CD4-positive, alpha-beta T cell treated with Interleukin-2 at 100 ng/mL for 4 hours (primary cell): Measurements from ENCODE around the gene AQP12A.
"Not testable (repeated sequence)": the region's sequence is repeated elsewhere in the genome, so short reads cannot be mapped to it uniquely, and the experiment has no call there.

ENCODE experiments used
- DNase-seq: peaks from one replicate; pipeline ENCODE4 v3.0.0-alpha.2; 2020; ENCODE audit warnings: low spot score

AQP12A gene, protein sequence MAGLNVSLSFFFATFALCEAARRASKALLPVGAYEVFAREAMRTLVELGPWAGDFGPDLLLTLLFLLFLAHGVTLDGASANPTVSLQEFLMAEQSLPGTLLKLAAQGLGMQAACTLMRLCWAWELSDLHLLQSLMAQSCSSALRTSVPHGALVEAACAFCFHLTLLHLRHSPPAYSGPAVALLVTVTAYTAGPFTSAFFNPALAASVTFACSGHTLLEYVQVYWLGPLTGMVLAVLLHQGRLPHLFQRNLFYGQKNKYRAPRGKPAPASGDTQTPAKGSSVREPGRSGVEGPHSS

DNA sequence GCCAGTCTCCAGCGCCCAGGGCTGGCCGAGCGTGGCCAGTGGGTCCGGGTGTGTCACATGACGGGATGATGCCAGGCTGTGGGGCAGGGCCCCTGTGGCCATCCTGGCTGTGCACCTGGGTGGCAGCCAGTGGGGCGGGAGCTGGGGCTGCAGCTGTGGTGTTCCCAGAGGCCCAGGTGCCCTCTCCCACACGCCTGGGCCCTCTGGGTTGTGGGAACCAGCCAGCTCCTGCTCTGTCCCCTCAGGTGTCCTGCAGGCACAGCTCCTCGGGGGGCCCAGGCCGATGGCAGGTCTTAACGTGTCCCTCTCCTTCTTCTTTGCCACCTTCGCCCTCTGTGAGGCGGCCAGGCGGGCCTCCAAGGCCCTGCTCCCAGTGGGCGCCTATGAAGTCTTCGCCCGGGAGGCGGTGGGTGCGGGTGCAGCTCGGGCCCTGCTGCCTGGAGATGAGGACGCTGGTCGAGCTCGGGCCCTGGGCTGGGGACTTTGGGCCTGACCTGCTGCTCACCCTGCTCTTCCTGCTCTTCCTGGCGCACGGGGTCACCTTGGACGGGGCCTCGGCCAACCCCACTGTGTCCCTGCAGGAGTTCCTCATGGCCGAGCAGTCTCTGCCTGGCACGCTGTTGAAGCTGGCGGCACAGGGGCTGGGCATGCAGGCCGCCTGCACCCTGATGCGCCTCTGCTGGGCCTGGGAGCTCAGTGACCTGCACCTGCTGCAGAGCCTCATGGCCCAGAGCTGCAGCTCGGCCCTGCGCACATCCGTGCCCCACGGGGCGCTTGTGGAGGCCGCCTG lies at the start of gene AQP12A:
Gene AQP12A, plus strand, starts transcription at position 236 of the 790 bp plus-strand sequence. Its CDS starts 48 bp downstream, at position 284.
- not testable (repeated sequence) for DNase-seq

DNA sequence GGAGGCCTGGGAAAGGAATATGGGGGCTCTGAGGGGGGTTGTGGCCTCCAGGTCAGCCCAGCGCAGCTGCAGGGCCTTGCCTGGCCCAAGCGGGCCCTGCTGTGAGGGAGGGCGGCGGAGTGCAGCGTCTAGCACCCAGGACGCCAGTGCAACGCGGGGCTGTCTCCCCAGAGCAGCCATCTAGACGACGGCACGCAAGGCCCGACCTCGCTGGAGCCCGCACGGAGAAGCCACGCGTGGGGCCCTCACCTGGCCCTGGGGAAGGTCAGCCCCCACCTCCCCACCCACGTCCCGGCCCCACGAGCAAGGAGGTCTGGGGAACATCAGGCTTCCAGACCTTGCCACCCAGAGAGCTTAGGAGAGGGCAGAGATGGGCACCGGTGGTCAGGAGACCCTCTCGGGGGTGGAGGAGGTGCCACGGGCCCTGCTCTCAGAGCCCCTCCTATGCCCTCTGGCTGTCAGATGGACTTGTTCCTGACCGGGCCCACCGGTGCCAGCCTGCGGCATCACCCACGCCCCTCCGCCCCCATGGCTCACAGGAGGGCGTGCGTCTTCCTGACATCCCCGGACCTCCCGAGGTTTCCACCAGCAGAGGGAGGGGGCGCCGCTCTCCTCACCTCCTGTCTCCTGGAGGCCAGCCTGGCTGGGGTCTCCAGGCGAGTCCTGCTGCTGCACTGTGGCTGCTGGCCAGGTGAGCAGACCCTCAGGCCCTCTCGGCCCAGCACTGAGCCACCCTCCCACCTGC lies 49.4 kb upstream of the AQP12A start:
- DNase-seq: no peak

GRCh38 chr2:240642806-240643092 lies 48.9 kb upstream of the AQP12A start:
- no peak for DNase-seq

DNA sequence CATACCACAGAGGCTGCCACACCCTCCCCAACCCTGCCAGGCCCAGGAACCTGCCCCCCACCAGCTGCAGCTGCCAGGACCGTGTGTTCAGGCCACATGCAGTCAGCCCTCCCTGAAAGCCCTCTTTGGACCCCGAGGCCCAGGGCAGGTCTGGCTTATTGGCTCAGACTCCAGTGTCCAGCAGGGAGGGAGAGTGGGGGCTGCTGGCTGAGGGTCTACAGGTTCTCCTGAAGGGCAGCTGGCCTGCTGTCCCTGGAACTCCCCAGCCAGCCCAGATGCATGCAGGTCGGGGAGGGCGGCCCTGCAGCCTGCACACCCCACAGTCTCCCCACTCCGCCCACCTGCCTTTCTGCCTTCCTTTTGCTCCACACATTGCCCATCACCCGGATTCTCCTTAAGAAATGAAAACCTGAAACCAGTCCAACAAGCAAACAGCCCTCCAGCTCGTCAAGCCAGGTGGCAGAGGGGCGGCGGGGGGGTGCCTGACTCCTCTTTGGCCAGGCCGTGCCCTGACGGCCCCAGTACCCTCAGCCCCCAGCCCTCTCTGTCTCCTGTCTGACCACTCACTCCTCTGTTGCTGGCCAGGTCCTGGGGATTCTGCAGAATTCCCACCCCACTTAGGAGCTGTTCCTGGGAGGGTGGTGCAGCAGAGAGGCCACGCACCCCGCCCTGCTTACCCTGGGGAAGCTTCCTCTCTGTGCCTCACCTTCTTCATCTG lies 48.4 kb upstream of the AQP12A start:
- no peak for DNase-seq

- DNase-seq: no peak
These were observed 47.9 kb upstream of the AQP12A start for GRCh38 chr2:240643811-240644150.

DNA sequence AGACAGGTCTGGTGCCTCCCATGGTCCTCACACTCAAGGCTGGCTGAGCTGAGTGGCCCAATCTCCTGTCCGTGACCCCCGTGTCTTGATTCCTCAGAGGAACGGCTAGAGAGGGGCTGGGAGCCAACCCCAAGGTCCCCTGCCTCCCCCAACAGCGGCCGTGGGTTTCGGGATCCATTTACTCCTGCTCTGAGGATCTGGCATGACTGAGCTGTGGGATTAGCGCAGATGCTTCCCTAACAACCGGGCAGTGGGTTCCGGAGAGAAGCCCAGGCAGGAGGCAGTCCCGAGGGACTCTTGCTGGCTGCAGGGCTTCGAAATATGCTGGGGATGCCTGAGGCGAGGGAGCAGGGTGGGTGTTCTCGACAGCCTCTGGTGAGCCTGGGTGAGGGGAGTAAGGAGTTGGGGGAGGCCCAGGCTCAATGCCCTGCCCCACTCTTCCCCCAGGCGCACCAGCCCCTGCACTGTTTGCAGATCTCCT lies 47.5 kb upstream of the AQP12A start:
- DNase-seq: no peak

GRCh38 chr2:240644859-240645301 lies 46.8 kb upstream of the AQP12A start:
- no peak for DNase-seq

DNA sequence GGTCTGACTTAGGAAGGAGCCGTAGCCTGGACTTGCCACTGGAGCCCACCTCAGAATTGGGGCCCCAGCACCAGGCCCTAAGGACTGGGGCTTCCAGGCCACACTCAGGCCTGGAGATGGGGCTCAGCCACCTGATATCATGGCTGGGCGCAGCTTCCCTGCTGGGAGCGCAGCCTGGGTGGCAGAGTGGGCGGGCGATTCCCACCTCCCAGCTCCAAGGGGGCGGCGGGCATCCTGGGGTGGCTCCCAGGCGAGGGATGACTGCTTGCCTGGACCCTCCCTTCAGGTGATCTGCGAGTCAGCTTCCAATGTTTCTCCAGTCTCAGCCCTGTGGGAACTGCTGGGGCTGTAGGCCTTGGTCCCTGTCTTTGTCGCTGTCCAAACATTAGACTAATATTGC lies 46.3 kb upstream of the AQP12A start:
- DNase-seq: no peak

- no peak for DNase-seq
These were observed 45.9 kb upstream of the AQP12A start for GRCh38 chr2:240645801-240646175.

GRCh38 chr2:240646176-240646899 lies 45.3 kb upstream of the AQP12A start:
- DNase-seq: peak; percentile 40

DNA sequence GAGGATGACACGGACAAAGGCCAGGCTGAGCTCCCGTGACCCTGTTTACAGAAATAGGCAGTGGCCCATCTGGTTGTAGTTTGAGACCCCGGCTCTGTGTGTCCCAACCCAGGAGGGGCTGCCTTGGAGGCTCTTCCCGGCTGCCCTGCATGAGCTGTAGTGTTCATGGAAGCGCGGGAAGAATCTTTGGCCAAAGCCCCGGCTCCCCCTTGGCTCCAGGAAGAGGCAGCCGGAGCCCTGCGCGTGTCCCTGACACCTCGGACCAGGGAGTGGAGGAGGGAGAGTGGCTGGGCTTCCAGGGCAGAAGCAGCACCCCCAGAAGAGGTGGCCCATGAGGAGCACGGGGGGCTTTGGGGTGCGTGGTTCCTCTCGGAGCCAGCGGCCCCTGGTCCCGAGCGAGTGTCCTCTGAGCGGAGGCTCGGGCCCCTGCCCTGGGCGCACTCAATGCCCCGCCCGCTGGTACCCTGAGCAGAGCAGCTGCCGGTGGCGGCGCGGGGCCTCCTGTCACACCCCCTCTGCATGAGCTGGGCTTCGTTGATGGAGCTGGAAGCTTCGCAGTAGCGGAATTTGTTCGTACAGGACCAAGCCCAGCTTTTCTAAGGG lies 44.7 kb upstream of the AQP12A start:
- DNase-seq: no peak

DNA sequence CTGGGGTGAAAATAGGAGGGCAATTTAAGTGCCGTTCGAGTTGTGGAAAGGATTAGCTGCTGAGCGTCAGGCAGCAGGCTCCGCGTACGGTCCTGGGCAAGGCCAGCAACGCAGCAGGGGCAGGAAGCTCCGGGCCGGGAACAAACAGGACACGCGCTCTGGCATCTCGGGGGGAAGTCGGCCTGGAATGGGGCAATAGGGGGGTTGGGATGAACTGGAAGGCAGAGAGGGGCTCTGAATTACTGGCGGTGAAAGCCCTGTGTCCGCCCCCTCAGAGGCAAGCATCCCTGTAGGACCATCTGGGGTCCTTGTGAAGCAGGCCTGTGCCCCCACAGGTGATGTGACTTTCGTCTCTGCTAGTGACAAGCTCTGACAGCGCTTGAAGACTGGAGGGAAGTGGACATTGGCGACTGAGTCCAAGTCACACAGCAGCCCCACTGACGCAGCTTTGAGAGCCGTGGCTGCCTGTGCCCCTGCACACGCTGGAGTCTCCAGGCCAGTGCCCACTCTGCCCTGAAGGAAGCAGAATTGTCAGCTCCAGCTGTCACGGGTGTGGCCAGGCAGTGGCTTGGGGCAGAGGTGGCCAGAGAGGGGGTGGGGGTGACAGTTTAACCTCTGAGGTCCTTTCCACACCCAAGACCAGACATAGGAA lies 44.0 kb upstream of the AQP12A start:
- DNase-seq: no peak

DNA sequence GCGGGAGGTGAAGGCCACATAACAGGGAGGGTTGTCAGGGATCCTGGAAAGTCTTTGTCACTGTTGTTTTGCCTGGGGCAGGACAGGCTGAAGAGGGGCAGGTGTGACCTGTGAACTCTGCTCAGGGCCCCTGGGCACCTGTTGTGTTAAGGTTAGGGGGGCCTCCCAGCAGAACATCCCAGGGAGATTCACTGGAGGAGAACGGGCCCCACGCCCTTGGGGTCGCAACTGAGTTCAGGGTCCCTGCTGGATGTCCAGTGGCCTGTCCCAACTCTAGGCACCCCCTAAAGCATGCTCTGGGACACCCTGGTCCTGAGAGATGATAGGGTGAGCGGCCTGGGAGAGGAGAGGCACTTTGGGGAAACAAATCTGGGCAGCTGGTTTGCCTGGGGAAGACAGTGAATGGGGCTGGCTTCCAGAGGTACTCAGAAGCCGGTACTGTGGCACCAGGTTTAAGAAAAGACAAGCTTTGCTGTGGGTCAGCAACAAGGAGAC lies 43.5 kb upstream of the AQP12A start:
- no peak for DNase-seq

DNA sequence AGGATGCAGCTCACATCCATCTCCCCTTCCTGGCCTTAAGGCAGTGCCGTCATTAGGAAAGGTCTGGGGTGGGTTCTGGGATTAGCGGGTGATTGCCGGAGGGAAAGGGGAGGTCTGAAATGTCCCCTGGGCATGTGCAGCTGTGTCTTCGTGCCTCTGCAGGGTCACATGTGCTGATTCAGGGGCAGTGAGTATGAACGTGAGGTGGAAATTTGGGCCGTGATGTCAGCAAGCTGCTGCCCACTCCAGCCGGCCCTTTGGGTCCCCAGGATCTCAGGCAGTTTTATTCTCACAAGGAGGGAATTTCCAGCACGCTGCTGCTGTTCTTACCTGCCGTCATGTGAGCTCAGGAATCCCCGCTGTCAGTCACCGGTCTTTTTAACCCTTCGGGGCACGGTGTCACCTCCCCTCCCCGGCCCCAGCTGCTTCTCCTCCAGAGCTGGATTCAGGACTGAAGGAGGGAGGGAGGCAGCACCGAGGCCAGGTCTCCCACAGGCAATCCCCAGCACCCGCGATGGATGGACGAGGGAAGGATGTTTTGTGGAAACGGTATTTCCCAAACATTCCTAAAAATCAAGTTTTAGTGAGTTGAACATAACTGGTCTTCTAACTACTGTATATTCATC lies 42.9 kb upstream of the AQP12A start:
- DNase-seq: no peak

DNA sequence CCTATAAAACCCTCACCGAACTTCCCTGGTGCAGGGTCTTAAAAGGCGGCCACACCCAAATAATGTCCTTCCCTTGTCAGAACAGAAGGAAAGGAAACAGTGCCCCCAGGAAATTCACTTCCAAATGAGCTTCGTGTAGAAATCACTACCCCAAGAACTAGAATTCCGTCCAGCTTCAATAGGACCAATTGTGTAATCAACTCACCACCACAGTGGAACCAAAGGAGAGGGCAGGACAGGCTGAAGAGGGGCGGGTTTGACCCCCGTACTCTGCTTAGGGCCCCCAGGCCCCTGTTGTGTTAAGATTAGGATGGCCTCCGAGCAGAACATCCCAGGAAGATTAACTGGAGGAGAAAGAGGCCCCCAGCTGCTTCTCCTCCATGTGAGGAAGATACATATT lies 42.3 kb upstream of the AQP12A start:
- DNase-seq: no peak

DNA sequence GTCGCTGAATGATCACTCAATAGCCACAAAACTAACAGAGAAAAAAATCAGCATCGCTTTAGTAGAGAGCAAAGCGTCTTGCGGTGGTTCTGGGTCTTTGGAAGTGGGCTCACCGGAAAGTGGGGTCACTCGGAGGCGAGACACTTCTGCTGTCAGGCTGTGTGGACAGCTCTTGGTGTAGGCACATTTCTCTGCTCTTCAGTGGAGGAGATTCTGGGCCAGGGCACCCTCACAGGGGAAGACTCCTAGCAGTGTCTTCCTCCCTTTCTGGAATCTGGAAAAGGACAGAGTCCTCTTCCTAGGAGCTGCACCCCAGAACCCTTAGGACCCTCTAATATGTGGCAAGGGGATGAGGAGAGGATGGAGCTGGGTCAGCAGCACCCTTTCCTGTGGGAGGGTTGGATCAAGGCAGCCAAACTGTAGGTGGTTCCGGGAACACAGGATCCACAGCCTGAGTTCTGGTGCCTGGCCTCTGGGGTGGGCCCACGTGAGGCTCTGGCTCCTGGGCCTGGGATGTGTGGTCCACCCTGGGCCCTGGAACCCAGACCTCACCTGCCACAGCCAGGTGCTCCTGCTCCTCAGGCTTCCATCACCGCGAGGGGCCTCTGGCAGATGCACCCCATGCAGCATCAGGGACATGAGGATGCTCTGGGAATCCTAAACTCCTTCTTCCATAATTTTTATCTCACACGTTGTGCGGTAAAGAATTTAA lies 41.3 kb upstream of the AQP12A start:
- DNase-seq: no peak

DNA sequence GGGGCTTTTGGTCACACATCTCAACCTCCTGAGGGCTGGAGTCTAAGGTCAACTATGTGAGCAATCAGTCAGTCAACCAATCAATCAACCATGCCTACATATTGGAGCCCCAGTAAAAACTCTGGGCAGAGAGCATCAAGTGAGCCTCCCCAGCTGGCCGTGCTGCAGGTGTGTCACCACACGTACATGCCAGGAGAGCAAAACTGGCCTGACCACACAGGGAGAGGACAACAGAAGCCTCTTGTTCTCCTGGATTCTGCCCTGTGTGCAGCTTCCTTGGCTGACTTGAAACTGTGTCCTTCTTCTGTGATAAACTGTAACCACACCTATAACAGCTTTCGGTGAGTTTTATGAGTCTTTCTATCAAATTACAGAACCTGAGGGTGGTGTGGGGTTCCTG lies 40.5 kb upstream of the AQP12A start:
- DNase-seq: no peak

DNA sequence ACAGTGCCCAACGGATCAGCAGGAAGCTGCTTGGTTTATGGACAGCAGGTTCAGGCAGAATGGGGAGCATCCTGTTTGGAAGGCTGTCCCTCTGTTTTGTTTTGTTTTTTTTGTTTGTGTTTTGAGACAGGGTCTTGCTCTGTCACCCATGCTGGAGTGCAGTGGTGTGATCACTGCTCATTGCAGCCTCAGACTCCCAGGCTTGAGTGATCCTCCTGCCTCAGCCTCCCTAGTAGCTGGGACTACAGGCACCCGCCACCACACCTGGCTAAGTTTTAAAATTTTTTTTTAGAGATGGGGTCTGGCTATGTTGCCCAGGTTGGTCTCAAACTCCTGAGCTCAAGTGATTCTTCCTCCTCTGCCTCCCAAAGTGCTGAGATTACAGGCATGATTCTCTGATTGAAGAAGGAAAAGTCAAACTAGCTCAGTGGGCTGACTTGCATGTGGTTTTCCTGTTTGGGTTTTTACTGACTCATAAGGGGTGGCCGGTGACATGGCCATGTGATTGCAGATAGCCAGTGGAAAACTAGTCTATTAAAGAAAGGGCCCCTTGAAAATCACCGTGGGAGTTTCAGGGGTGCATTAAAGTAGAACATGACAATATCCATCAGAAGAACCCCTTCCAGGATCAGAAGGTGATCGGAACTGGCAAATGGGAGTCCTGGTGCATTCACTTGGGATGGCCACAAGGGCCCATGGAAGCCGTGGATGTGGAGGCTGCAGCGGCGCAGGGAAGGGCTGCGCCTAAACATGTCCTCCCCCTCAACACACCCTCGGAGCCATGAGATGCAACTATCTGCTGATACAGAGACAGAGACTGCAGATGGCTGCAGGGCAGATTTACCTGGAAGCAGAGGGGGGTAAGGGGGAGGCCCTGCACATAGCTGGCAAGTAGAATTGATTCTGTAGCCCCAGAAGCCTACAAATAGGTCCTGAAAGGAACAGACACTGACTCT lies 35.5 kb upstream of the AQP12A start:
- peak; percentile 30 for DNase-seq
